GM19452 (cell line): ENCODE results near the gene ANO5.

Experiments used
- ATAC-seq: cut with Tn5 transposase; IDR thresholded peaks from one replicate; pipeline ENCODE4 v1.9.1; 2021; ENCODE audit not compliant: unreplicated experiment

Gene ANO5, protein sequence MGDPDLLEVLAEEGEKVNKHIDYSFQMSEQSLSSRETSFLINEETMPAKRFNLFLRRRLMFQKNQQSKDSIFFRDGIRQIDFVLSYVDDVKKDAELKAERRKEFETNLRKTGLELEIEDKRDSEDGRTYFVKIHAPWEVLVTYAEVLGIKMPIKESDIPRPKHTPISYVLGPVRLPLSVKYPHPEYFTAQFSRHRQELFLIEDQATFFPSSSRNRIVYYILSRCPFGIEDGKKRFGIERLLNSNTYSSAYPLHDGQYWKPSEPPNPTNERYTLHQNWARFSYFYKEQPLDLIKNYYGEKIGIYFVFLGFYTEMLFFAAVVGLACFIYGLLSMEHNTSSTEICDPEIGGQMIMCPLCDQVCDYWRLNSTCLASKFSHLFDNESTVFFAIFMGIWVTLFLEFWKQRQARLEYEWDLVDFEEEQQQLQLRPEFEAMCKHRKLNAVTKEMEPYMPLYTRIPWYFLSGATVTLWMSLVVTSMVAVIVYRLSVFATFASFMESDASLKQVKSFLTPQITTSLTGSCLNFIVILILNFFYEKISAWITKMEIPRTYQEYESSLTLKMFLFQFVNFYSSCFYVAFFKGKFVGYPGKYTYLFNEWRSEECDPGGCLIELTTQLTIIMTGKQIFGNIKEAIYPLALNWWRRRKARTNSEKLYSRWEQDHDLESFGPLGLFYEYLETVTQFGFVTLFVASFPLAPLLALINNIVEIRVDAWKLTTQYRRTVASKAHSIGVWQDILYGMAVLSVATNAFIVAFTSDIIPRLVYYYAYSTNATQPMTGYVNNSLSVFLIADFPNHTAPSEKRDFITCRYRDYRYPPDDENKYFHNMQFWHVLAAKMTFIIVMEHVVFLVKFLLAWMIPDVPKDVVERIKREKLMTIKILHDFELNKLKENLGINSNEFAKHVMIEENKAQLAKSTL

DNA sequence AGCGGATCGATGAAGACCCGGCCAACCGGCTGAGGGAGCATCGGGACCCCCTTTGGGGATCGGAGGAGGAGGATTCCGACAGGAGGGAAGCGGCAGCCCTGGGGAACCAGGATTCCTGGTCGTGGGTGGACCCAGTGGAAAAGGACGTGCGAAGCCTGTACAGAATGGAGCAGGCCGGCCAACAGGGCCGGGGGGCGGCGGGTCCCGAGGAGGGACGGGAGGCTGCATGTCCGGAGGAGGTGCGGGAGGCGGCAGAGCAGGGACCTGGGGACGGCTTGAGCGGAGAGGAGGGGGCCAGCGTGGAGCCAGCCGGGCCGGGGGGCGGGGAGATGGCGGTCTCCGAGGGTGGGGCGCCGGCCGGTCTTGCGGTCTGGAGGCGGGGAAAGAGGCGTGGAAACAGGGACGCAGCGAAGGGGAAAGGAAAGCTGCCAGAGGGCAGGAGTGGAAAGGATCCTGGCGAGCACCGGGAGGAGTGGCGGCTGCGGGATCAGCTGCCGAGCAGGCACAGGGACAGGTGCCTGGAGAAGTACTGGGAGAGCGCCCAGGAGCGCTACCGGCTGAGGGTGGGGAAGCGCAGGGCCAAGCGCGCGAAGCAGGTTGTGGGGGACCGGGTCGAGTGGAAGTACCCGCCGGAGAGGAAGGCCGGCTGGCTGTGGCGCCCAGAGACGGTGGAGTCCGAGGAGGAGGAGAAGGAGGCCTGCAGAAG is at the start of gene ANO5:
ANO5 (plus strand) TSS at position 444 of the 706 bp plus-strand sequence. CDS start 408 bp downstream, outside the sequence.
- ATAC-seq: peak; percentile 40

DNA sequence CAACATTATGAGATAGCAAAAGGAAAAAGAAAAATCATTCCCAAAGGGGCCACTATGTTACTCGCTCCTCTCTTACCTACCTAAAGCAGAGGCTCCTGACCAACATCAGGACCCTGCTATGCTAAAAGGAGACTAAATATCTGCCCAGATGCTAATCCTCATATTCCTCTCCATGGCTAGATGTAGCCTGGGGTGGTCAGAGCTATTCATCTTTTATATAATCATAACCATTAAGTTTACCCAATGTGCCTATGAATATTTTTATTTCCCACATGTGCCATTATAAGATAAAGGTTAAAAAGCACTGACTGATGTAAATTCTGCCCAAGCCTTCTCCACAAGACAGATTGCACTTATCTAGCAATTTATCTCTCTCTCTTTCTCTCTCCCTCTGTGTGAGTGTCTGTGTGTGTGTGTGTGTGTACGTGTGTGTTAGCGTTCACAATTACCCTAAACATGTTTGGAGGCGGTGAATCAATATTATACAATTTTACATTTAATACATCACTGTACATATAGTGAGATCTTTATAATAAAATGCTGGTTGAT is 41.2 kb upstream of the ANO5 start:
- ATAC-seq: no peak

DNA sequence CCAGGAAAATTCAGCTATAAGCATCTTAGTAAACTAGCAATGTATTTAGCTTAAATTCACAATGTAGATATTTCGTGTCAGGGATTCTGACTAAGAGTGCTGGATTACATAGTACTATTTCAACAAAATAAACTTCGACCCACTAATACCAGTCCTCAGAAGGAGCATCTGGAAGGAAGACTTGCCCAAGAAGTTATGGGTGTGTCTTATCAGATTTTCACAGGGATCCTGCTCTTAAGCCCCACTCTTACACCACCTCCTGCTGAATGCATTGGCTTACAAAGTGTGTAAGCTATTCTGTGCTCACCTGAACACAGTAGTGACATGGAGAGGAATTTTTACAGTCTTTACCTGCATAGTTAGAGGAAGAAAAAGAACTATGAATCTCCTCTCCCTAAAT is 35.4 kb upstream of the ANO5 start:
- no peak for ATAC-seq

DNA sequence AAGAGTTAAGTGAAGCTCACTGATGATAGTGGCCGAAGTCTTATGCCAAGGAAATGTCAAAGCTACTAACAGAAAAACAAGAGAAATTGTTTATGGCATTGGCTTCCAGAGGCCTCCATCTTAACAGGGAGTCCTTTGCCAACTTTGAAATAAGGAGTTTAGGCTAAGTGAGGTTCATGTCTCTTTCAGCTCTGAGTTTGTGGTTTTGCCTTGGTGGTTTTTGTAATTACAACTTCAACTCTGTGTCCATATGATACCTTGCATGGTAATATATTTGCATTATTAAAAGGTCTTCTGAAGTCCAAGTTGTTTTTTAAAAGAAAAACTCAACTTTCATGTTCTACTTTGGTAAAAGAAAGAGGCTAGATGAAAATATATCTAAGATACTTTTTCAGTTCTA is 31.4 kb upstream of the ANO5 start:
- ATAC-seq: no peak

DNA sequence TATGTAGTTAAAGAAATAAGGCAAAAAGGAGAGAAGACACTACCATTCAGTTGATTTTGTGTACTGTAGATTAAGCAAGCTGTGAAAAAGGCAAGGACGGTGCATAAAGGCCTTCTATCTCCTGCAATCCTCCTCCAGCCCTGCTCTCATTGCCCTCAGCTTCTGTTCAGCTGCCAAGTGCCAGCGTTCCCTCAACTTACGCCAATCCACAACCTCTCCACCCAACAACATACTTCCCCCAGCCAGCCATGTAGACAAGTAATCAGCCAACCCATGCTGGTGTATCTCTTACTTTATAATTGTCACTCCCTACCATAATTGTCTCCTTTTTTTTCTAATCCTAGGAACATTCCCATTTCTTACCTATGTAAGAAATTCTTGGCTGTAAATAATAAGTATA is 30.1 kb upstream of the ANO5 start:
- ATAC-seq: no peak

DNA sequence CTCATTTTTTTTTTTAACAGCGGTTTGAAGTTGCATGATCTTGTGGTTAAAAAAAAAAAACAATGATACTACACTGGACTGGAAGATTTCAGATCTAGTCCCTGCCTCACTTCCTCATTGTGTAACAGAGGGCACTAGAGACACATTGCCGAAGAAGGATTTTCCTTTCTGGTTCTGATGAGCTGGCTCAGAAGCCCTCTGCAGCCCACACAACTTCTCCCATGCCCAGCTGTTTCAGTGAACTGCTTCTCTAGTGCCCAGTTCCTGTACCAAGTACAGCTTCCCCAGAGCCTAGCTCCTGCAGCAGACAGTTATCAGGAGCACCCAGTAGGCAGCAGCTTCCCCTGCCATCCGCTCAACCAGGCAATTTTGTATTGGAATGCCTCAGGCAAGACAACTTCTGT is 29.5 kb upstream of the ANO5 start:
- ATAC-seq: no peak

DNA sequence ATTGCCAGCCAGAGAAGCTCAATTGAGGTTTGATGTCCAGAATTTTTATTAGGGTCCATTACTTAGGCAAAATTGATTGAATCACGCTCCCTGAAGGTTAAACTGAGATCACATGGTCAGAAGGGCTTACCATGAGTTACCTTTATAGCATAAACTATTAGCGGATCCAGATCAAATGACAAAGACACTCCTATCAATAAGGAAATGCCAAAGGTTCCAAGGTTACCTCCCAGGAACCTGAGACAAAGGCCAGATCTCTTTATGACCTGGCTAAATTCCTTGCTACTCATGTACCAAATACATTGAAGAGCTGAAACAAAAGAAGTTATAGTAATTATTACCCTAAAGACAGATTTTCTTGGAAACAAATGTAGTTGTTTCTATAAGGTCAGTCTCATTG is 27.8 kb upstream of the ANO5 start:
- ATAC-seq: no peak

DNA sequence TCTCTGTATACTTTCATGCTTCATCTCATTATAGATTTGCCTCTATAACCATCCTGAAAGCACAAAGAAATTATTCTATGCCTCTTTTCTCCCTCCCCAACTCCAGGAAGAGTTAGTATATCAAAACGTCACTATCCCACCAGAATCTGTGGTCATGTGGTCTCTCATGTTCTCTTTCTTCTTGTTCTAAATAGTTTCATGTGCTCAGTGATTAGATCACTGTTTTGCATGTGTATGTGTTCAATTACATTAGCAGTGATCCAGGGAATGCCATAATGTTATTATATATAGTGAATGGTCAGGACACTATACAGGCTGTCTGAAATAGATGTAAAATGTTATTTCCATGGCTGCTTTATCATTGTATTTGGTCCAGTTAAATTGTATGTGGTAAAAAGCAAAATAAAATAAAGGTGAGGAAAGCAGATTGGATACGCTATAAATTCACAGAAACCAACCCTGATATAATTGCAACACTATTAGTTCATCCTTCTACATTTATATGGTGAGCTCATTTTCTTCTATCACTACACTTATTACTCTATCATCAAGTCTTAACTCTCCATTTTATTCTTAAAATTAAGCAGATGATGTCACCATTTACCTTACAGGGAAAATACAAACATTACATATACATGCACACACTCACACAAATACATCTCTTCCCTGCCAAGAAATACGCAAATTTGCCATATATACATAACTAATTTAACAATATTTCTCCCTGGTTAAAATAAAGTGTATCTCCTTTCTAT is 26.9 kb upstream of the ANO5 start:
- no peak for ATAC-seq

DNA sequence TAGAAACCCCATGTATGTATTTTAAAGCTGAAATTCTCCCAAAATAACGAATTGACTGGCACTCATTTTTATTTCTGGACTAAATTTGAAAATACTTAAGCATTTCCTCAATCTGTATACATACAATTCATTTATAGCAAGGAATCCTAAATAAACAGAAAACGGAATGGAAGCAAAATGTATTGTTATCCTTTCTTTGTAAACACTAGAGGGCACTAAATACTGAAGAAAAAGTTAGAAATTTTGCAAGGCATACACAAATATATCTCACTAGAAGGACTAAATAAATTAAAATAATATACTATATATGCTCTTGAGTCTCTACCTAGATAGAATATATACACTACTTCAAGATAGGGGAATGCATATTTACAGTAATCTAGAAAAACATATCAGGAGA is 23.1 kb upstream of the ANO5 start:
- ATAC-seq: no peak

DNA sequence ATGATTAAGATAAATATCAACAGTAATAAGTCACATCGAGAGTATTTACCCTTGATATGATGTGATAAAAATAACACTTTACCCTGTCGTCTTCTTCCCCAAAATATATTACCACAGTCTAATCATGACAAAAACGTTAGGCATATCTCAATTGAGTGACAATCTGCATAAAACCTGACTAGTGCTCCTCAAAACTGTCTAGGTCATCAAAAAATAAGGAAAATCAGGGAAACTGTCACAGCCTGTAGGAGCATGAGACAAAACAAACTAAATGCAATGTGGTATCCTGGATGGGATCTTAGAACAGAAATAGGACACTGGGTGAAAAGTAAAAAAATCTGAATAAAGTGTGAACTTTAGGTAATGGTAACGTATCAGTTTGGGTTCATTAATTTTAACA is 19.4 kb upstream of the ANO5 start:
- ATAC-seq: no peak

DNA sequence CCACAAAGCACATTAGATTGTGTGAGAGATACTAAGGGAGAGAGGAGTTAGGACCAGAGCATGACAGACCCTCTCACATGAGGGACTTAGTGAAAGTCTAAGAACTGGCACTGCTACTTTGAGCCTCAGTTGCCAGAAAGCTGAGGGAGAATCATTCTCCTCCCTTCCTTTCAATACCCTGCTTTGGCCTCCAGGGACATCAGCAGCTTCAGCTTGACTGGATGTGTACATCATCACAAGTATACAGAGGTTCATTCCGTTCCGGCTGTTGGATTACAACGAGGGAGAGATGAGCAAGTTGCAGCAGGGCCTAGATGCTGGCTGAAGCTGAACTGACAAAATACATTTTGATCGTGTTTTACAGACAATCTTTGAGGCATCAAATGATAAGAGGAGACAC is 15.7 kb upstream of the ANO5 start:
- ATAC-seq: no peak

DNA sequence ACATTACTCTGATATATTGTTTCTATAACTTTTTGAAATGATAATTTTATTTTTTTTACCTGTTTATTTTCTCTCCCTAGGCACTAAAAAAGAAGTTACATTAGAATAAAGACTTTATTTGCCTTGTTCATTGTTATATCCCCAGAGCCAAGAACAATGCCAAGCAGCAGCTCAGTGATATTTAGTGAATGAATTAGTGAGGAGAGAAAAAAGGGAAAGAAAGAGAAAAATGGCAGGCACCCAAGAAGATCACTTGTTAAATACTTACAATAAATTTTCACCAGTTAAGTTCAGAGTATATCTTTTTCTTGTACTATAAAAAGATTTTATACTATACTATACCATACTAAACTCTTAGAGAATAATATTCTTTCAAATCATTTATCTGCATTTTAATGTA is 13.3 kb upstream of the ANO5 start:
- no peak for ATAC-seq

DNA sequence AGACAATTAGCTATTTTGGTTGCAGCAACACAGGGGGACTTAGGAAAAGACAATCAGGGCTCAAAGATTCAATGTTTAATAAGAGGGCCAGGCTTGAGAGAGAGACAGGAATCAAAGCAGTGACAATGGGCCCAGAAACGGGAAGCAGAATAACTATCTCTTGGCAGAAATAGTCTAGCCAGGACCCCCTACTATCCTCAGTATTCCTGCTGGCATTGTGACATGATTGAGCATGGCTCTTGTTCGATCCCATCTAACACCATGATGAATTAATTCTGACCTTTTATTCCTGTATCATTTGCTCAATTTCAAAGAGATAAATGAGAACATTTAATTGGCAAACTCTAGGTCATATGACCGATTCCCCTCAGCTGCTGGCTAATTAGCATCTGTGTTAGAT is 12.8 kb upstream of the ANO5 start:
- ATAC-seq: no peak

DNA sequence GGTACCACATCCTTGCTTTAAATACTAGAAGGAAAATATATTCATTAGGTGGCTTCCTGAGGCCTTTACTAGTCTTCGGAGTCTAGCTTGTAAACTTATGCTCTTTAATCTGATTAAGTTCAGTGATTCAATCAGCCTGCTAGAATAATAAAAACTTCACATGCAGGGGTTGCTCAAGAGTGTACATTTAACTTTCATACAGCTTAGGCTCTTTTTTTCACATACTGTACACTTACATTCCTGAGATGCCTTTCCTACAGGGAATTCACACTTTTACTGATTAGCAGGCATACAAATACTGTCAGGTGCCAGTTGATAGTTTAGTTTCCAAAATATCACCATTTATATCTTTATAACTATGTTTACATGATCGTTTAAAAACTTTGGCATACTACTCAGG is 3.2 kb upstream of the ANO5 start:
- ATAC-seq: no peak

DNA sequence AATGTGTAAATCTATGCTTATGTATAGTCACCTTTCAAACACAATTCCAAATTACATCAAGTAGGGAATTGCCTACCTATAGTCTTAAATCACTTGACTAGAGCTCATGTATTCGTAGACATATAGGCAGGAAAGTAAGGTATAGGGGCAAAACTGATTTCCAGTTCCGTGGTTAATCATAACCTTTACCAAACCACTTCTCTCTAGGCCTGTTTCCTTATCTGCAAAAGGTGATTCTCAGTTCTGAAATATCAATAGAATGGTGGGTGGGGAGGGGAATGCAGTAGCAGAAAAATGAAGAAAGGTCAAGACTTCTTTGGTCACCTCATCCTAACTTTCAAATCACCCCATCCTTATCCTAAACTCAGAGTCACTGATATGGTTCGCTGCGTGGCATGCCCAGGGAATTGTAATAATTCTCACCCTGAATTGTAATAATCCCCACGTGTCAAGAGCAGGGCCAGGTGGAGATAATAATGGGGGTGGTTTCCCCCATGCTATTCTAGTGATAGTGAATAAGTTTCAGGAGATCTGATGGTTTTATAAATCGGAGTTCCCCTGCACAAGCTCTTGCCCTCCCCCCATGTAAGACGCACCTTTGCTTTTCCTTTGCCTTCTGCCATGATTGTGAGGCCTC is 1.9 kb upstream of the ANO5 start:
- ATAC-seq: no peak

DNA sequence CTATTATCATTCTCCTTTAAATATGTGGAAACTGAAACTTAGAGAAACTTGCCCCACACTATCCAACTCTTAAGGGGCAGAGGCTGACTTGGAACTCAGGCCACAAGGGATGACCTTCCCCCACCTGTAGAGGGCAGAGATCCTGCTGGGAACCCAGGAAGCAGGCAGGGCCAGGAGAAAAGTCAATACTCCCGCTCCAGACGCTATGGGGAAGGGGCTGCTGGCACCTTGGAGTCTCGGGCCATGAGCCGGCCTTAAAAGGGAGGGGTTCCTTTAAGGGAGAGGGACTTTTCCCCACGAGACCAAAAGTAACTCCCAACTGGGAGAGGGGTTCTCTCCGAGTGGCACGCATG is 620 bp upstream of the ANO5 start:
- ATAC-seq: no peak

DNA sequence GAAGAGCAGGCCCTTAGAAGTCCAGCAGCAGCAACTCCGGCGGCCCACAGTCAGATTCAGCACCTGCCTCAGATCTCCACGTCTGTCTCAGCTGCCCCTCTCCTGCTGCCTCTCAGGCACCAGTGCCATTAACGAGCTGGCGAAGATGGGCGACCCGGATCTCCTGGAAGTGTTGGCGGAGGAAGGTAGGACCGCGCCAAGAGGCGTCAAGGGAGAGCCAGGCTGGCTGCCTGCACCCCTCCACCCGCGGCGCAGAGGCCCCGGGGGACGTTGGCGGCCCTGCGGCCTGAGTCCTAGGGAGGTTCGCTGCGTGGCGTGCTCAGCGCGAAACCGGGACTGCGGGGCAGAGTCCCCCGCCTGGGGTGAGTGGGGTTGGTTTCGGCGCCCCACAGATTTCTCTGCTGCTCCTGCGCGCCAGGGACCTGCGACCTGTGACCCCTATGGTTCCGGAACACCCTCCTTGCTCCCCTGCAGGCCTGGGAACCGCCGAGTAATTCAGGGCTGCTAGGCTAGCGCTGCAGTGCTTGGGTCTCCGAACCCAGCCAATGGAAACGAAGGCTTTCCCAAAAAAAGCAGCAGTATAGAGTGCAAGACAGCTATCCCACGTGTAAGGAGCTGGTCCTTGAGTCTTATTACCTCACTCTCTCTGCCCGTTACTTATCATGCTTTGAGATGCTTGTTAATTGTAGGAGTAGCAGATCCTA is 615 bp downstream of the ANO5 start:
- peak; percentile 38 for ATAC-seq

DNA sequence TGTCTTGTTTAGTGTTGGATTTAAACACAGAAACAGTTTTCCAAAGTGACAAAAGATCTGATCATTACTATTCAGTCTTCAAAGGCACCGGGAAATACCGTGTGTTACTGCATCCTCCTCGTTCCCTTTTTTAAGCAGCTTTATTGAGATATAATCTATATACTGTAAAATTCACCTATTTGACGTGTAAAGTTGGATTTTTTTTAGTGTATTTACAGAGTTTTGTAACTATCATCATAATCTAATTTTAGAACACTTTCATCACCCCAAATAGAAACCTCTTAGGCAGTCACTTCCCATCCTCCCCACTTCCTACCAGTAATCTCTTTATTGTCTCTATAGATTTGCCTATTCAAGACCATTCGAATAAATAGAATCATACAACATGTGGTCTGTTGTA is 1.4 kb downstream of the ANO5 start:
- no peak for ATAC-seq

DNA sequence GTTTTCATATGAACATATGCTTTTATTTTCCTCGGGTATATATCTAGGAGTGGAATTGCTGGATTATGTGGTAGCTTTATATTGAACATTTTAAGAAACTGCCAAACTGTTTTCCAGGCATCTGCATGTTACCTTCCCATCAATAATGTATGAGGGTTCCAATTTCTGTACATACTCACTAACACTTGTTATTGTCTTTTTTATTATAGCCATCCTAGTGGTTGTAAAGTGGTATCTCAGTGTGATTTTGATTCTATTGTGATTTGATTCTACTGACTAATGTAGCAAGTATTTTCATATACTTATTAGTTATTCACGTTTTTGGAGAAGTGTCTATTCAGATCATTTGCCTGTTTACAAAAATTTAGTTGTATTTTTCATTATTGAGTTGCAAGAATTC is 2.0 kb downstream of the ANO5 start:
- no peak for ATAC-seq
